Loucy (cell line): ENCODE measurements around the gene TCL1B.

Experiments
- CTCF ChIP-seq: fragments of 200-600 bp; sonication (generic); conservative IDR thresholded peaks from 2 replicates; pipeline ENCODE4 v1.5.1; 2014; ENCODE audit warnings: mild to moderate bottlenecking, antibody characterized with exemption, low read length
- EZH2phosphoT487 ChIP-seq: fragments of 200-600 bp; IDR thresholded peaks from 2 replicates; pipeline ENCODE4 v1.6.1; 2018; ENCODE audit warnings: antibody characterized with exemption, mild to moderate bottlenecking, moderate library complexity, borderline replicate concordance

- TF ChIP-seq CTCF (no peak), EZH2phosphoT487 (no peak)
These were observed 12.1 kb downstream of the TCL1B start for GRCh38 chr14:95698287-95698686.
